OCI-M1 (cell line): ENCODE results near the gene CLRN3.

Experiments used
- DNase-seq: peaks from one replicate; lab custom pipeline; 2025; lab: John Stamatoyannopoulos, UW

Gene CLRN3

GRCh38 chr10:127874671-127875448 is 17.9 kb downstream of the CLRN3 start:
- DNase-seq = no peak

DNA sequence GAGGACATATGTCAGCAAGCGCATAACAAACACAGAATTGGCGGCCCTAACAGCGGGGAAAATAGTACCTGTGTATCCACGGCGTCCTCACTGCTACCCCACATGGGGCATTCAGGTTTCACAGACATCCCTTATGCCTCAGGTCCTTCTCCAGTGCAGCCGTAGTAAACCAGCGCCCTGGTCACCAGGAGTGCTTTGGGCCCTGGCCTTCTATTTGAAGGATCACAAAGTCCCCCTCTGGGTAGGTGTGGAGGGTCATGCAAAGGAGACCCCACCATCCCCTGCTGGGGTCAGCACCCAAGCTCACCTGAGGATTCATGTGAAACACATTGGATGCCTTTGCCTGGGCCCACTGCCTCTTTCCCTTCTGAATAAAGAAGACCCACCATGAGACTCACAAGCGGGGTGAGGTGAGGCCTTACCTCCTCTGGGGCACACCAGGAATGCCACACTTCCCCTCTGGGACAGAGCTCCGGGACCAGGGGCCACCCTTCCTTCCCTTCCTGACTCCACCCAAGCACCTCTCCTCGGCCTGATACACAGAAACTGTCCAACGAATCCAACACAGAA is 18.8 kb downstream of the CLRN3 start:
- no peak for DNase-seq

DNA sequence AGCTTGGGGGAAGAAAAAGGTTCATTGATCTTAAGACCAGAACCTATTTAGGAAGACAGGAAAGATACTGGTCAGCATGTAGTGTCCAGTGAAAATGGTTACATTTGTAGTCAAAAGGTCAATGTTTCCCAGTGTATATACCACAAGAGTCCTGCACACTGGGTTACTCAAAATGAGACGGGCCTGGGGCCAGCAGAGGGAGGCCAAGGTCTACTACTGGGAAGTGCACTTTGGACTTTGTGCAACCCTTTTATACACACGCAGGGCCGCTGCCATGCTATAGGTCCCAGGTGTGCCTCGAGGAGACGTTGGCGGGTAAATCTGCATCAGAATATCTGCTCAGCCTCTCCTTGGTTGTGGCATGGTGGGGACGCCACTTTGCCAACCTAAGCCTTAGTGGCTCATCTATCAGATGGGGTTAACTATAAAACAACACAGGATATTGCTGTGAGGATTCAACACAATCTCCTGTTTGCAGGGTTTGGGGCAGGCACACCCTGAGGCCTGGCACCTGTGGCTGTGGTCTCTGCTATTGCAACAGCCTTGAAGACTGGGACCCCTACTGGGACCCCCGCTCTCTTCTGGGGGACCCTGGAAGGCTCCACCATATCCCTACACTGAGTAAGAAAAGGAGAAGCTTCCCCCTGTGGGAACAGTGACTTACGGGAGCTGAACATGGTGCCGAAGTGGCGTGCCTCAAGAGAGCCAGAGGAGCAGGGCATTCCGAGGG is 19.7 kb downstream of the CLRN3 start:
- no peak for DNase-seq

DNA sequence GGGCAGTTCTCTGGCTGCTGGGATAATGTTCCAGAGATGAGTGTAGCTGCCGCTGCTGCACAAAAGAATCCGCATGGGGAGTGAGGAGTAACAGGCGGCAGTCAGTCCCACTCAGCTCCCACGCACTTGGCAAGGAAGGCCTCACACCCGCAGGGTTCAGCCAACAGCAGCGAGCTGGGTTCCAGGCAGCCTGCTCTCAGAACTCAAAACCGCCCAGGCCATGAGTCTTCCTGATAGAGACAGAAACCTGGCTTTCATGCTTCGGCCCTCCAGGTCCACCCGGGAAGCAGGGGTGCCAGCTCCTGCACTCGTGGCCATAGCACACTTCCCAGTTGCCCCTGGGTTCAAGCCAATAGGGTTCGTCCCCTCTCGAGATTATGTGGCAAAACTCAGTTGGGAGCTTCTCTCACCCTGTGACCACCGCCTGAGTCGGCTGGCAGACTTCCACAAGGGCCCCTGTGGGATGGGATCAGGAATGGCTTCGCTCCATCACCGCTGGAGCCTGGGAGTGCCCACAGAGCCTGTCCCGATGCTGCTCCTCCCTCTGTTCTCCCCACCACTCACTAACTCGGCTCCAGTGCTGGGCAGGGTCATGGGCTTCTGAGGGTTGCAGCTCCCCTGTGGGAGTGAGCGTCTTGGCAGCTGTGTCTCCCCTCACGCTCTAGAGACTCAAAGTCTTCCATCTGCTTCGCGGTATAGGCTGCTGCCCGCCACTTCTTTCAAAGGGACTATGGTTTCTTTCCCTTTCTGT is 20.6 kb downstream of the CLRN3 start:
- DNase-seq = no peak

DNA sequence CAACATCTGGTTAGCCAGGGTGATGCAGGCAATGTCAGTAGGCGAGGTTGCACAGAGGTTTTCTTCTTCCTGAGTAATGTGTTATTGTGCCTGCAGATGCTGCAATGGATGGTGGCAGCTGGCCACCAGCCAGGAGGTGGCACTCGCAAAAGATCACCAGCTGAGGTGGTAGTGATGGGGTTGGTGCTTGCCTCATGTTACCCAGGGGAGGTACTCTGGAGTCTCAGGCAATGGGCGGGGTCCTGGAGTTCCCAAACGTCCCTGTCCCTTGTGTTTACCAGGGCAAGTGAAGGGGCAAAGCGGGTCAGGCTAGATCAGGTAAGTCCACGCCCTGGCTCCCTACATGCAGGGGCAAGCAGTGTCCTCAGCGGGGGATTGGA is 21.1 kb downstream of the CLRN3 start:
- no peak for DNase-seq

- DNase-seq = no peak
Observed at GRCh38 chr10:127869329-127869728, 23.4 kb downstream of the CLRN3 start.

DNA sequence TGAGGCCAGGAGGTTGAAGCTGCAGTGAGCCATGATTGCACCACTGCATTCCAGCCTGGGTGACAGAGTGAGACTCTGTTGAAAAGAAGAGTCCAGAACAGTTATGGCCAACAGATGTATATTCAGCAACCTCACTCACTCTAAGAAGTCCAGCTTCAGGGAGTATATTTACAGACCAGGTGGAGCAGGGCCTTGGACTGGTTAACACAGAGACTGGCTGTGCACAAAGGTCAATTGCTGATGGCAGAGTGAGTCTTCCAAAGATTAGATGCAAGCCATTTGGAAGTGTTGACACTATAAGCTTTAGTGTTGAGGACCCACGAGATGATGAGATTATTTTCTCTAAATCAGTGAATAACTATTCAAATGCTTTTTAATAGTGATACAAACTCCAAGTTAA is 24.9 kb downstream of the CLRN3 start:
- no peak for DNase-seq

DNA sequence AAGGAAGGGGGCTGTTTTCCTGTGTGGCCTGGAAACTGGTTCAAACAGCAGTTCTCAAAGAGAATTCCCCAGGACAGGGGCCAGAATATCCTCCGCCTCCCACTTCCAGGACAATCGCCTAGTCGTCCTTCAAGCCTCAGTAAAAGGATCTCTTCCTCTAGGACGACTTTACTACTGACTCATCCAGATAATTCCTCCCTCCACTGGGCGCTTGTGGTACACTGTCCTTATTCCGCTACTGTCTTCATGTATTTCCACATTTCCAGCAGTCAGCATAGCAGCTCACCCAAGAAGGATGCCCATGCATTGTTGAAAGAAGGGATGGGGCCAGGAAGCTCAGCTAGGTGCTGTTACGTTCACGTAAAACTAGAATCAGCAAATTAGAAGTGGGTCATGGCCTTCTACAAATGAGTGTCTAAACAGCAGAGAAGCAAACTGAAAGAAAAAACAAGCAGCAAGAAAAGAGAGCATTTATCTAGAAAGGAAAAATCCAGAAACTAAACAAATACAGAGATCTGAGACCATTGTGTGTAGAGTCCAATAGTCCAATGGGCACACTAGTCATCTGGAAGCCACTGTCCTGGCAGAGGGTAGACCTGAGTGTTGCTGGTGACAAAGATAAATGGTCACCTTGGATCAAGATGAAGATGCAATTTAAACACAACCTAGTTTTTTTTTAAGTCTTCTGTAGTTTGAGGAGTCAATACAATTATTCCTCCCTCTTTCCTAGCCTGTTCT is 26.3 kb downstream of the CLRN3 start:
- DNase-seq = no peak

DNA sequence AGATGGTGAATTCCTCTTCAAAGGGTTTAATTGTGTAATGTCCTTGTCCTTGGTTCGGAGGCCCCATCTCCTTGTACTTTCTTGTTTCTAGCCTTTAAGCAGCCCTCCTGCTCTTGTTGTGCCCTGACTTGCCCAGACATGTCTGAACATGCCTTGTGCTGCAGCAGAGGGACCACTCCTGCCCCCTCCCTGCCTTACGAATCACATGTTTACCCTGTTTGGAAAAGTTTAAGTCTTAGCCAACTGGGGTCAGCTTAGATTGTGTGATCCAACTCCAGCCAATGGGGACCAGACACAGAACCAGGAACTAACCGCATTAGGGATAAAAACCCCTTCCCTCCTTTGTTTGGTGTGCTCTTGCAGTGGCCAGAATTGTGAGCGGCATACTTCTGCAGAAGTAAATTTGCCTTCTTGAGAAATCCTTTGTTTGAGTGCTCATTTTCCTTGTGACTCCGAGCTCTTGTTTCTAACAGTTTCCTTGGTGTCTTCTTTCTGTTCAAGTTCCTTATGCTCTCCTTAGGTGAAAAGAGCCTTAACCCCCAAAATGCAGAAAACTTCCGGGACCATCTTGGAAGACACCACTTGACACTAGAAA is 29.4 kb downstream of the CLRN3 start:
- no peak for DNase-seq

GRCh38 chr10:127860592-127860991 is 32.1 kb downstream of the CLRN3 start:
- no peak for DNase-seq

GRCh38 chr10:127855976-127856375 is 36.8 kb downstream of the CLRN3 start:
- no peak for DNase-seq

GRCh38 chr10:127855591-127855881 is 37.2 kb downstream of the CLRN3 start:
- no peak for DNase-seq

GRCh38 chr10:127854769-127855590 is 37.8 kb downstream of the CLRN3 start:
- DNase-seq = no peak

- DNase-seq = peak; percentile 28
Observed at GRCh38 chr10:127853868-127854768, 38.6 kb downstream of the CLRN3 start.

DNA sequence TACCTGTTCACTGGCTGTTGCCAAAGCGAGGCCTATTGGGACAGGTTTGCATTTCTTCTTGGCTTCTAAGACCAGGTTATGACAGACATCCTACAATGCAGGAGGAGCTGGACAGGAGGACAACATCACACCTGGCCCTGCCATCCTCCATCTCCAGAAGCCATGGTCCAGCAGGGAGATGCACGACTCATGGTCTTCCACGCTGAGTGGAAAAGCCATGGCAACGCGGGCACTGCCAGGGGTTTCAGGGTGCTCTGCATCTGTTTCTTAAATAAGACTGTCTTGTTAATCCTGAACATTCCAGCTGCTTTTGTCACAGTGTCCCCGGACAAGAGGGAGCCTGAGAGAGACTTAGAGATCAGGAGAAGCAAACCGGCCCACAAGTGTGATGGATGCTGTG is 40.3 kb downstream of the CLRN3 start:
- DNase-seq = no peak

DNA sequence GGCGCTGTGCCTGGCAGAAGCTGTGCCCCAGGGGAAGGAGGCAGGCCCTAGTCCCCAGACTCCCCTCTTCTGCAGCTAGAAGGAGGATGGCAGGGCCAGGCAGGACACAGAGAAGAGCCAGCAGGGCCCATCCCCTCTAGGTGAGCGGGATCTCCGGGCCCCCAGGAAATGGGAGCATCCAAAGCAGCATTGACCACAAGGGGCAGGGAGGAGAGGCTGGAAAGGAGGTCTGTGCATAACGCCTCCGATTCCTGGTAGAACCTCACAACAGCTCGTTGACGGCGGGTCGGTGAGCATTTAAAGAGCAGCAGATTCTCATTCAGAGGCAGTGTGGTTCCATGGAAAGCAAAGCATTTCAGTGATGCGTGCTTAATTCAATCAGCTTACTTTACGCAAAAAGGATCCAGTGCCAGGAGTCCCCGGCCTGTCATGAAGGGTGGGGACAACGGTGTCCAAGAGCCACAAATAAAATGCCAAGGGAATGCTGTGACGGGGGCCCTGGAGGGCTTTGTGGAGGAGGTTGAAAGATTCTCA is 41.0 kb downstream of the CLRN3 start:
- DNase-seq = no peak

GRCh38 chr10:127850944-127851343 is 41.8 kb downstream of the CLRN3 start:
- DNase-seq = no peak

DNA sequence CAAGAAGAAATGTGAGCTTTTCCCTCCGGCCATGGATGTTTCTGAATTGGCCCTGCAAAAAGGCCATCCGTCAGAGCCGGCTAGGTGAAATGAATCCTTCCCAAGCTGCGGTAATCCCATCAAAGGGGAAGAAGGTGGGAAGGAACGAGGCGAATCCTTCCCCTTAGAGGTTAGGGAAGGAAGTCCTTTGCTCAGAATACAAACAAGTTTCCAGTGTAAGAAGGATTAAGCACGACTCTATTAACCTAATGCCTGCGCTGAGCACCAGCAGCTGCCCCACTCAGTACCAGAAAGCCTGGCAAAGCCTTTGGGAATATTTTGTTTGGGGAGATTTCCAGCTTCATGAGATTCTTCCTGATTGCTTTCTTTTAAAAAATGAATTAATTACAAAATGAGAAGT is 42.8 kb downstream of the CLRN3 start:
- no peak for DNase-seq

DNA sequence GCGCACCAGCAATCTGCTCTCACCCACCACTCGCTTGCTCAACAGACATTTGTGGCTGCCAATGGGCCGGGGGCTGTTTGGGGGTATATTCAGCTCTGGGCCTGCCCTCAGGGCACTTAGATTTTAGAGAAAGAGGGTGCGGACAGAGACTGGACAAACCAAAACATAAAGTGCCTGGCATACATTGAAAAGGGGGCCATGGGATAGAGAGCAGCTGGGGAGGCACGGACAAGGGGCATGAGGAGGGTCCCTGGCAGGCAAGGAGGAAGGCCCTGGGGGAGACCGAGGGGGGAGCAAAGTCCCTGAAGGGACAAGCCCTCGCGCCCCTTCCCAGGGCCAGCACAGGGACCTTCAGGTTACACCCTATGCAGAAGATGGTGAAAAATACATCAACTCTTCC is 43.5 kb downstream of the CLRN3 start:
- DNase-seq = no peak

- no peak for DNase-seq
Observed at GRCh38 chr10:127848226-127848625, 44.5 kb downstream of the CLRN3 start.
